H9 (cell line): ENCODE measurements around the gene AJAP1. TPM values are rescaled to one million over a fixed set of nuclear protein-coding genes. Genes with fewer than 3 reads are reported as not detected.
A peak's percentile ranks its signal among the peaks of the same experiment; 100 is the strongest.

Experiments
- DNase-seq: peaks from one replicate; pipeline ENCODE4 v3.0.0-alpha.2; 2017
- H2AFZ ChIP-seq: one replicate; pipeline ENCODE4 v1.6.1; 2013; ENCODE audit warnings: mild to moderate bottlenecking, low read length, control low read depth, moderate library complexity
- H2AK5ac ChIP-seq: 2 replicates; pipeline ENCODE4 v1.6.1; 2013; ENCODE audit warnings: low read length, control low read depth, mixed read lengths; ENCODE audit not compliant: insufficient read length
- H2BK120ac ChIP-seq: one replicate; pipeline ENCODE4 v1.6.1; 2013; ENCODE audit warnings: low read depth, mild to moderate bottlenecking, low read length, control low read depth, inconsistent platforms; ENCODE audit not compliant: poor library complexity, severe bottlenecking
- H2BK12ac ChIP-seq: 2 replicates; pipeline ENCODE4 v1.6.1; 2013; ENCODE audit warnings: low read length, control low read depth, mixed read lengths, low read depth; ENCODE audit not compliant: insufficient read length
- H2BK15ac ChIP-seq: 2 replicates; pipeline ENCODE4 v1.6.1; 2013; ENCODE audit warnings: low read depth, low read length, control low read depth
- H2BK20ac ChIP-seq: one replicate; pipeline ENCODE4 v1.6.1; 2013; ENCODE audit warnings: low read depth, mild to moderate bottlenecking, low read length, control low read depth, inconsistent platforms; ENCODE audit not compliant: poor library complexity, severe bottlenecking
- H2BK5ac ChIP-seq: 2 replicates; pipeline ENCODE4 v1.6.1; 2013; ENCODE audit warnings: low read length, control low read depth, mixed read lengths; ENCODE audit not compliant: insufficient read length
- H3K14ac ChIP-seq: 2 replicates; pipeline ENCODE4 v1.6.1; 2013; ENCODE audit warnings: low read length, control low read depth; ENCODE audit not compliant: insufficient read depth
- H3K18ac ChIP-seq: 2 replicates; pipeline ENCODE4 v1.6.1; 2013; ENCODE audit warnings: low read depth, mild to moderate bottlenecking, mixed read lengths, low read length, control low read depth; ENCODE audit not compliant: insufficient read length
- H3K23ac ChIP-seq: 2 replicates; pipeline ENCODE4 v1.6.1; 2013; ENCODE audit warnings: low read length, control low read depth, mixed read lengths, low read depth; ENCODE audit not compliant: insufficient read length
- H3K23me2 ChIP-seq: 2 replicates; pipeline ENCODE4 v1.6.1; 2013; ENCODE audit warnings: low read depth, mild to moderate bottlenecking, mixed read lengths, low read length, control low read depth; ENCODE audit not compliant: insufficient read length, poor library complexity, severe bottlenecking
- H3K27ac ChIP-seq: 2 replicates; pipeline ENCODE4 v1.5.1; 2013; ENCODE audit warnings: low read length, control low read depth, mixed read lengths, low read depth; ENCODE audit not compliant: insufficient read length
- H3K27me3 ChIP-seq: 2 replicates; pipeline ENCODE4 v1.6.1; 2013; ENCODE audit warnings: low read length, control low read depth, inconsistent platforms; ENCODE audit not compliant: insufficient read depth
- H3K4ac ChIP-seq: 2 replicates; pipeline ENCODE4 v1.6.1; 2013; ENCODE audit warnings: low read depth, mild to moderate bottlenecking, control low read depth, inconsistent platforms, low read length, moderate library complexity
- H3K4me1 ChIP-seq: 2 replicates; pipeline ENCODE4 v1.6.1; 2013; ENCODE audit warnings: low read length, control low read depth, inconsistent platforms; ENCODE audit not compliant: insufficient read depth
- H3K4me2 ChIP-seq: 2 replicates; pipeline ENCODE4 v1.6.1; 2013; ENCODE audit warnings: low read length, control low read depth, mixed read lengths; ENCODE audit not compliant: insufficient read length, insufficient read depth
- H3K56ac ChIP-seq: 2 replicates; pipeline ENCODE4 v1.6.1; 2013; ENCODE audit warnings: low read depth, mild to moderate bottlenecking, mixed read lengths, low read length, control low read depth; ENCODE audit not compliant: insufficient read length
- H3K79me1 ChIP-seq: 2 replicates; pipeline ENCODE4 v1.6.1; 2013; ENCODE audit warnings: low read depth, mild to moderate bottlenecking, moderate library complexity, low read length, control low read depth, inconsistent platforms; ENCODE audit not compliant: insufficient read depth, poor library complexity, severe bottlenecking
- H3K79me2 ChIP-seq: 2 replicates; pipeline ENCODE4 v1.6.1; 2013; ENCODE audit warnings: low read length, control low read depth, inconsistent platforms; ENCODE audit not compliant: insufficient read depth
- H3K9ac ChIP-seq: 2 replicates; pipeline ENCODE4 v1.6.1; 2013; ENCODE audit warnings: low read length, control low read depth, mixed read lengths; ENCODE audit not compliant: insufficient read length; ENCODE audit errors: extremely low read depth
- H3K9me3 ChIP-seq: one replicate; pipeline ENCODE4 v1.6.1; 2013; ENCODE audit warnings: low read depth, low read length, inconsistent platforms; ENCODE audit not compliant: control insufficient read depth
- H3T11ph ChIP-seq: one replicate; pipeline ENCODE4 v1.6.1; 2013; ENCODE audit warnings: mild to moderate bottlenecking, low read length, control low read depth, inconsistent platforms
- H4K20me1 ChIP-seq: one replicate; pipeline ENCODE4 v1.6.1; 2013; ENCODE audit not compliant: control insufficient read depth, insufficient read length, insufficient read depth
- H4K5ac ChIP-seq: 2 replicates; pipeline ENCODE4 v1.6.1; 2013; ENCODE audit warnings: low read depth, mild to moderate bottlenecking, mixed read lengths, low read length, control low read depth; ENCODE audit not compliant: insufficient read length
- H4K8ac ChIP-seq: replicated peaks from 2 replicates; pipeline ENCODE4 v1.6.1; 2013; ENCODE audit warnings: low read length, control low read depth, mixed read lengths, low read depth; ENCODE audit not compliant: insufficient read length
- H4K91ac ChIP-seq: 2 replicates; pipeline ENCODE4 v1.6.1; 2013; ENCODE audit warnings: low read depth, mild to moderate bottlenecking, moderate library complexity, mixed read lengths, low read length, control low read depth; ENCODE audit not compliant: insufficient read length
- H3K27ac Mint-ChIP-seq, 3 experiments: 2 replicates in 2 of 3; 3 replicates in 1 of 3; pipeline ENCODE4 v1.8.0; 2020 to 2021; ENCODE audit warnings: mixed read lengths in 3 of 3, mild to moderate bottlenecking in 1 of 3, moderate library complexity in 1 of 3
- H3K27me3 Mint-ChIP-seq: 2 replicates; pipeline ENCODE4 v1.8.0; 2021; ENCODE audit warnings: low read depth, mild to moderate bottlenecking, moderate library complexity, mixed read lengths
- H3K36me3 Mint-ChIP-seq, 3 experiments: 2 replicates in 2 of 3; 3 replicates in 1 of 3; pipeline ENCODE4 v1.8.0; 2020 to 2021; ENCODE audit warnings: low read depth in 3 of 3, mixed read lengths in 3 of 3; ENCODE audit not compliant: insufficient read depth in 1 of 3
- H3K4me1 Mint-ChIP-seq, 2 experiments: 2 replicates each; pipeline ENCODE4 v1.8.0; 2020; ENCODE audit warnings: mixed read lengths in 2 of 2
- H3K4me3 Mint-ChIP-seq, 2 experiments: 2 replicates in 1 of 2; 3 replicates in 1 of 2; pipeline ENCODE4 v1.8.0; 2020 to 2021; ENCODE audit warnings: mild to moderate bottlenecking in 2 of 2, mixed read lengths in 2 of 2, moderate library complexity in 1 of 2
- H3K9me3 Mint-ChIP-seq, 2 experiments: 2 replicates in 1 of 2; 3 replicates in 1 of 2; pipeline ENCODE4 v1.8.0; 2020; ENCODE audit warnings: mild to moderate bottlenecking in 2 of 2, mixed read lengths in 2 of 2, moderate library complexity in 1 of 2
- WGBS: extraction: QIAGEN DNeasy Blood & Tissue Kit; methylation state at CpG from one replicate; pipeline ENCODE4 v1.1.7; 2013; ENCODE audit warnings: missing lambda C conversion rate, low lambda C conversion rate, mixed read lengths; ENCODE audit not compliant: insufficient read length; ENCODE audit errors: extremely low coverage; 5-methylcytosine and 5-hydroxymethylcytosine counted together
- total RNA-seq: library from RNA; stranded (reverse); gene quantifications from 2 replicates; pipeline ENCODE4 v1.2.1, GENCODE V29; 2021
- TF ChIP-seq, protein P1 (sequence below): fragments of 200-600 bp; sonication (generic); conservative IDR thresholded peaks from 3 replicates; pipeline ENCODE4 v1.8.0; 2021; ENCODE audit warnings: antibody characterized with exemption, mild to moderate bottlenecking

AJAP1 gene
- total RNA-seq, 1 experiment from 2014 or later: 8.6 TPM

DNA sequence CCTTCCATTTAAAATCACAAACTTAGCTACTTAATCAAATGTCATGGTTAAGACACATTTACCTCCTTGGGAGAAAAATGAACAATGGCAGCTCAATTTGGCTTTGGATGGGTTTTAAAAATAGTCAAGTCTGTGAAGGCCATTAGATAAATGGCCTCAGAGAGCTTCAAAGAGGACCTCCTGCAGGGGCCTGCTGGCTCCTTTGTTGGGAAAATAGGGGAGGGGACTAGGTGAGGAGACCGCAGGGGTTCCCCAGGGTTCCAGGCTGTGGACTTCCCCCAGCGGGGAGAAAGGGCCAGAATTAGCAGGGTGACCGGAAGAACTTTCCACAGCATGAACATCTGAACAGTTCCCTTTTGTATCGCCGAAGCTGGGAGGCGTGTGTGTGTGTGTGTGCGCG, 3.4 kb upstream of the AJAP1 start:
- no peak overlapping the region for H3K9ac ChIP-seq
- no peak overlapping the region for H3K4ac ChIP-seq
- Mint-ChIP-seq H3K27me3 (peaks cover 29% of the 10 kb centered on the region), H3K27ac (no peak overlapping the region), H3K9me3 (peaks cover 0 to 3% of the 10 kb centered on the region in 2 experiments; a peak in 1 of 5 replicates), H3K4me1 (no peaks in the 10 kb centered on the region; a peak in 2 of 4 replicates), H3K4me3 (no peak overlapping the region; a peak in 1 of 5 replicates), H3K36me3 (no peaks in the 10 kb centered on the region)
- peaks cover 8% of the 10 kb centered on the region; the same call in 1 of the 2 replicates for H3K4me1 ChIP-seq
- H3T11ph ChIP-seq: no peak overlapping the region
- H3K27ac ChIP-seq: no peak overlapping the region
- H2BK5ac ChIP-seq: no peak overlapping the region
- H2AFZ ChIP-seq: no peak overlapping the region
- DNase-seq: no peak
- peaks cover 12% of the 10 kb centered on the region; the same call in 1 of the 2 replicates for H3K27me3 ChIP-seq
- no peak overlapping the region for H4K5ac ChIP-seq
- no peak overlapping the region for H3K23ac ChIP-seq
- no peak overlapping the region for H2BK20ac ChIP-seq
- no peak overlapping the region for H4K8ac ChIP-seq
- H3K18ac ChIP-seq: no peak overlapping the region
- TF ChIP-seq, protein P1, sequence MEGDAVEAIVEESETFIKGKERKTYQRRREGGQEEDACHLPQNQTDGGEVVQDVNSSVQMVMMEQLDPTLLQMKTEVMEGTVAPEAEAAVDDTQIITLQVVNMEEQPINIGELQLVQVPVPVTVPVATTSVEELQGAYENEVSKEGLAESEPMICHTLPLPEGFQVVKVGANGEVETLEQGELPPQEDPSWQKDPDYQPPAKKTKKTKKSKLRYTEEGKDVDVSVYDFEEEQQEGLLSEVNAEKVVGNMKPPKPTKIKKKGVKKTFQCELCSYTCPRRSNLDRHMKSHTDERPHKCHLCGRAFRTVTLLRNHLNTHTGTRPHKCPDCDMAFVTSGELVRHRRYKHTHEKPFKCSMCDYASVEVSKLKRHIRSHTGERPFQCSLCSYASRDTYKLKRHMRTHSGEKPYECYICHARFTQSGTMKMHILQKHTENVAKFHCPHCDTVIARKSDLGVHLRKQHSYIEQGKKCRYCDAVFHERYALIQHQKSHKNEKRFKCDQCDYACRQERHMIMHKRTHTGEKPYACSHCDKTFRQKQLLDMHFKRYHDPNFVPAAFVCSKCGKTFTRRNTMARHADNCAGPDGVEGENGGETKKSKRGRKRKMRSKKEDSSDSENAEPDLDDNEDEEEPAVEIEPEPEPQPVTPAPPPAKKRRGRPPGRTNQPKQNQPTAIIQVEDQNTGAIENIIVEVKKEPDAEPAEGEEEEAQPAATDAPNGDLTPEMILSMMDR: no peak
- H3K79me1 ChIP-seq: no peaks in the 10 kb centered on the region
- no peak overlapping the region for H4K91ac ChIP-seq
- peak overlapping the region; percentile 19 for H3K4me2 ChIP-seq
- H3K9me3 ChIP-seq: no peaks in the 10 kb centered on the region
- H2BK12ac ChIP-seq: no peak overlapping the region
- H3K14ac ChIP-seq: no peak overlapping the region
- no peak overlapping the region for H2BK15ac ChIP-seq
- no CpG with 5 or more reads among the region's 8 CpGs for WGBS
- no peak overlapping the region for H2AK5ac ChIP-seq
- no peak overlapping the region for H2BK120ac ChIP-seq
- no peaks in the 10 kb centered on the region for H4K20me1 ChIP-seq
- H3K23me2 ChIP-seq: peaks cover 10% of the 10 kb centered on the region
- H3K79me2 ChIP-seq: no peaks in the 10 kb centered on the region
- H3K56ac ChIP-seq: no peak overlapping the region
